OCI-LY1 (cell line): ENCODE results near the gene STX8.

Experiments used
- H2AFZ ChIP-seq: fragments of 200-600 bp; sonication (generic), shearing (Covaris generic); 2 replicates; pipeline ENCODE4 v1.6.0; 2014; ENCODE audit warnings: antibody characterized with exemption, mild to moderate bottlenecking, low read length
- H3F3A ChIP-seq: fragments of 200-600 bp; sonication (generic), shearing (Covaris generic); 2 replicates; pipeline ENCODE4 v1.6.0; 2014; ENCODE audit warnings: mild to moderate bottlenecking, antibody characterized with exemption, low read length, moderate library complexity; ENCODE audit not compliant: insufficient read depth
- H3K27ac ChIP-seq: fragments of 200-600 bp; sonication (generic); 2 replicates; pipeline ENCODE4 v1.5.1; 2014; ENCODE audit warnings: low read length, mixed run types, mild to moderate bottlenecking, low read depth; ENCODE audit not compliant: poor library complexity, severe bottlenecking
- H3K27me3 ChIP-seq: fragments of 200-600 bp; sonication (generic); 2 replicates; pipeline ENCODE4 v1.6.0; 2014; ENCODE audit warnings: antibody characterized with exemption, mild to moderate bottlenecking, low read length, moderate library complexity; ENCODE audit not compliant: insufficient read depth
- H3K36me3 ChIP-seq: fragments of 200-600 bp; sonication (generic); 2 replicates; pipeline ENCODE4 v1.6.1; 2014; ENCODE audit warnings: mild to moderate bottlenecking, antibody characterized with exemption, low read length, moderate library complexity, mixed read lengths; ENCODE audit not compliant: insufficient read depth
- H3K4me1 ChIP-seq: fragments of 200-600 bp; sonication (generic); 2 replicates; pipeline ENCODE4 v1.5.1; 2014; ENCODE audit warnings: mild to moderate bottlenecking, low read length, moderate library complexity; ENCODE audit not compliant: insufficient read depth, severe bottlenecking
- H3K4me2 ChIP-seq: fragments of 200-600 bp; sonication (generic), shearing (Covaris generic); 2 replicates; pipeline ENCODE4 v1.6.1; 2014; ENCODE audit warnings: low read length
- H3K4me3 ChIP-seq: fragments of 200-600 bp; sonication (generic); 2 replicates; pipeline ENCODE4 v1.5.1; 2014; ENCODE audit warnings: low read length, low read depth, mild to moderate bottlenecking, mixed read lengths; ENCODE audit not compliant: poor library complexity, severe bottlenecking
- H3K79me2 ChIP-seq: fragments of 200-600 bp; shearing (Covaris generic); 2 replicates; pipeline ENCODE4 v1.6.1; 2016; ENCODE audit warnings: mixed run types, low read length, mixed read lengths; ENCODE audit not compliant: insufficient read depth
- H3K9ac ChIP-seq: fragments of 200-600 bp; sonication (generic), shearing (Covaris generic); 2 replicates; pipeline ENCODE4 v1.6.1; 2014; ENCODE audit warnings: mild to moderate bottlenecking, low read length, mixed read lengths
- H3K9me2 ChIP-seq: fragments of 200-600 bp; sonication (generic), shearing (Covaris generic); 2 replicates; pipeline ENCODE4 v1.6.1; 2014; ENCODE audit warnings: low read depth, mild to moderate bottlenecking, low read length, mixed read lengths
- H3K9me3 ChIP-seq: fragments of 200-600 bp; shearing (Covaris generic); 2 replicates; pipeline ENCODE4 v1.6.1; 2014; ENCODE audit warnings: low read length, mixed read lengths
- H4K20me1 ChIP-seq: fragments of 200-600 bp; sonication (generic), shearing (Covaris generic); 2 replicates; pipeline ENCODE4 v1.6.0; 2016; ENCODE audit warnings: mild to moderate bottlenecking, low read length; ENCODE audit not compliant: insufficient read depth
- EZH2 ChIP-seq: fragments of 200-600 bp; sonication (generic), shearing (Covaris generic); IDR thresholded peaks from 2 replicates; pipeline ENCODE4 v1.8.0; 2017; ENCODE audit warnings: borderline replicate concordance, mixed run types, mild to moderate bottlenecking, antibody characterized with exemption, low read length, moderate library complexity, mixed read lengths
- TF ChIP-seq, protein P1 (sequence below): fragments of 200-600 bp; sonication (generic), shearing (Covaris generic); IDR thresholded peaks from 2 replicates; pipeline ENCODE4 v1.5.1; 2017; ENCODE audit warnings: mild to moderate bottlenecking, antibody characterized with exemption, low read length, moderate library complexity, mixed read lengths

STX8 gene

DNA sequence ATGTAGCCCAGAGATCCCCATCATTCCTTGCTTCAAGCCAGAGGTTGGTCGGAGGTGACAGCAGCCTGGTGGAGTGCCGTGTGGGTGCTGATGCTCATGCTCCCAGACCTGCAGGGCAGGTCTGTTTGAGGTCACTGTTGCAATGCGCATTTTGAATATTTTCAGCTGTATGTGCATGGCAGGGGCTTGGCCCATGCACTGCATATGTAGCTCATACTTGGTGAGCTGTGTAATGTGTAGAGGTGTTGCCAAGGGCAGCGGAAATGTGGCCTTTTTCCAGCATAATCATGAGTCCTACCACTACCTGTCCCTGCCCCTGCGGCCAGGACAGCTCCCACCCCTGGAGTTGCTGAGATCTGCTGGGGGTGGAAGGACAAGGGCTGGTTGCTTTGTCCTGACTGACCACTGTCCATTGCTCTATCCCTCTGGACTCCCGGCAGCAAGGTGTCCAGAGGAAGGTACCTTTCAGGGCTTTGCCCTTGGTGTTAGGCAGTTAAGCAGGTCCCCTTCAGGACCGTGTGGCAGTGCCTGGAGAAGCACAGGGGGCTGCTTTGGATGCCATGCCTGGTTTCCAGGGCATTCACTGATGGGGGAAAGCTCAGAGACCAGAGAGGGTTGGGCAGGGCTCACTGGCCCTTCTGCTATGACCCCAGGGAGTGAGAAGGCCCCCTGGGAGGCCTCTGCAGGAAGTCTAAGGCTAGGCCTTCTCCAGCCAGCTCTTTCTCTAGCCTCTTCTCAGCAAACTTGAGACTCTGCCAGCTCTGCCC, 339.2 kb downstream of the STX8 start:
- Histone ChIP-seq H3F3A (no peaks in the 10 kb centered on the region), H3K27me3 (0 out of 2 replicates have a peak, but pooled peaks cover 5% of the 10 kb centered on the region), H3K9ac (no peak overlapping the region), H3K4me1 (peaks cover 7% of the 10 kb centered on the region), H3K27ac (no peak overlapping the region), H3K9me2 (no peaks in the 10 kb centered on the region), H3K4me3 (no peak overlapping the region), H3K36me3 (no peaks in the 10 kb centered on the region), H3K9me3 (no peaks in the 10 kb centered on the region), H3K79me2 (no peaks in the 10 kb centered on the region), H3K4me2 (no peak overlapping the region), H4K20me1 (no peaks in the 10 kb centered on the region), H2AFZ (no peak overlapping the region)
- no peak for TF ChIP-seq EZH2
- TF ChIP-seq, protein P1, sequence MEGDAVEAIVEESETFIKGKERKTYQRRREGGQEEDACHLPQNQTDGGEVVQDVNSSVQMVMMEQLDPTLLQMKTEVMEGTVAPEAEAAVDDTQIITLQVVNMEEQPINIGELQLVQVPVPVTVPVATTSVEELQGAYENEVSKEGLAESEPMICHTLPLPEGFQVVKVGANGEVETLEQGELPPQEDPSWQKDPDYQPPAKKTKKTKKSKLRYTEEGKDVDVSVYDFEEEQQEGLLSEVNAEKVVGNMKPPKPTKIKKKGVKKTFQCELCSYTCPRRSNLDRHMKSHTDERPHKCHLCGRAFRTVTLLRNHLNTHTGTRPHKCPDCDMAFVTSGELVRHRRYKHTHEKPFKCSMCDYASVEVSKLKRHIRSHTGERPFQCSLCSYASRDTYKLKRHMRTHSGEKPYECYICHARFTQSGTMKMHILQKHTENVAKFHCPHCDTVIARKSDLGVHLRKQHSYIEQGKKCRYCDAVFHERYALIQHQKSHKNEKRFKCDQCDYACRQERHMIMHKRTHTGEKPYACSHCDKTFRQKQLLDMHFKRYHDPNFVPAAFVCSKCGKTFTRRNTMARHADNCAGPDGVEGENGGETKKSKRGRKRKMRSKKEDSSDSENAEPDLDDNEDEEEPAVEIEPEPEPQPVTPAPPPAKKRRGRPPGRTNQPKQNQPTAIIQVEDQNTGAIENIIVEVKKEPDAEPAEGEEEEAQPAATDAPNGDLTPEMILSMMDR = no peak

DNA sequence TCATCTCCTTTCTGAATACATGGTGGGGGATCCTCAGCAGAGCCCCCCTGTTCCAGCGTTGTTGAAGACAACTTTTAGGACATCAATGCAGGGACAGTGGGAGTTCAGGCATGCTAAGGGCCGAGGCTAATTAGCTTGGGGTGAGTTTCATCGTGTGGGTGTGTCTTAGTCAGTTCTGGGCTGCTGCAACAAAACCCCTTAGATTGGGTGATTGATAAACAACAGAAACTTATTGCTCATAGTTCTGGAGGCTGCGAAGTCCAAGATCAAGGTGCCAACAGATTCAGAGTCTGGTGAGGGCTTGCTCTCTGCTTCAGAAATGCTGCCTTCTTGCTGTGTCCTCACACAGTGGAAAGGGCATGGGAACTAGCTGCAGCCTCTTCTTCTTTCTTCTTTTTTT, 340.3 kb downstream of the STX8 start:
- Histone ChIP-seq H3K4me1 (peaks cover 7% of the 10 kb centered on the region), H4K20me1 (no peaks in the 10 kb centered on the region), H2AFZ (no peak overlapping the region), H3K36me3 (no peaks in the 10 kb centered on the region), H3K4me3 (no peak overlapping the region), H3K9ac (no peak overlapping the region), H3K27me3 (0 out of 2 replicates have a peak, but pooled peaks cover 5% of the 10 kb centered on the region), H3F3A (no peaks in the 10 kb centered on the region), H3K79me2 (no peaks in the 10 kb centered on the region), H3K9me2 (no peaks in the 10 kb centered on the region), H3K27ac (no peak overlapping the region), H3K4me2 (no peak overlapping the region), H3K9me3 (no peaks in the 10 kb centered on the region)
- TF ChIP-seq, protein P1 = no peak
- TF ChIP-seq EZH2 = no peak

DNA sequence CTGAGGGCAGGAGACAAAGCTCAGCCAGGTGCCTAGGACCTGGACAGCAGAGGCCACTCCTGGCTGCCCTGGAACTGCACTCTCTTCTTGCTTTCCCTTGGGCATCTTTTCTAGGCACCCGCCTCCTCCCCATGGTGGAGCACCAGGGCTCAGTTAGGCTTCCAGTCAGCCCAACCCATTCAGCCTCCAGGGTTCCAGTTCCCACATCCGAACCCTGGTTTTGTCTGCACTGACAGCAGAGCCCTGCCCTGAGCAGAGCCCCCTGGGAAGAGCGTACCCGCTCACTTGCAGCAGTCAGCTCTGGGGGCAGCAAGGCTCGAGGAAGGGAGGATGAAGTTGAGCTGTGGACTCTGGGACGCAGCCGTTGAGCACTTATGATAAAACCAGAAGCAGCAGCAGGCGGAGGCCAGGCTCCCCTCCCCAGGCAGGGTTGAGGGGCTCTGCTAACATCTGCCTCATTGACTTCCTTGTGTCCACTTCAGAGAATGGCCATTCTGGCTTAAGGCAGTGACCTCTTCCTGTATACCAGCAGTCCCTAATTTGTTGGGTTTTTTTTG, 341.2 kb downstream of the STX8 start:
- Histone ChIP-seq H3K4me2 (no peak overlapping the region), H3K4me1 (peaks cover 5% of the 10 kb centered on the region), H3K9me3 (no peaks in the 10 kb centered on the region), H3K27me3 (0 out of 2 replicates have a peak, but pooled peaks cover 5% of the 10 kb centered on the region), H3K4me3 (no peak overlapping the region), H4K20me1 (no peaks in the 10 kb centered on the region), H3K36me3 (no peaks in the 10 kb centered on the region), H2AFZ (no peak overlapping the region), H3K27ac (no peak overlapping the region), H3K79me2 (no peaks in the 10 kb centered on the region), H3K9ac (no peak overlapping the region), H3K9me2 (no peaks in the 10 kb centered on the region), H3F3A (no peaks in the 10 kb centered on the region)
- no peak for TF ChIP-seq EZH2
- TF ChIP-seq, protein P1 = no peak
